ENCODE data around the gene ARHGAP10. TPM values are rescaled to one million over a fixed set of nuclear protein-coding genes. Genes with fewer than 3 reads are reported as not detected.
"Not testable (repeated sequence)": the region's sequence is repeated elsewhere in the genome, so short reads cannot be mapped to it uniquely, and the experiment has no call there.

The ARHGAP10 gene
- total RNA-seq, 1 experiment from 2014 or later, result 9.0 TPM

DNA sequence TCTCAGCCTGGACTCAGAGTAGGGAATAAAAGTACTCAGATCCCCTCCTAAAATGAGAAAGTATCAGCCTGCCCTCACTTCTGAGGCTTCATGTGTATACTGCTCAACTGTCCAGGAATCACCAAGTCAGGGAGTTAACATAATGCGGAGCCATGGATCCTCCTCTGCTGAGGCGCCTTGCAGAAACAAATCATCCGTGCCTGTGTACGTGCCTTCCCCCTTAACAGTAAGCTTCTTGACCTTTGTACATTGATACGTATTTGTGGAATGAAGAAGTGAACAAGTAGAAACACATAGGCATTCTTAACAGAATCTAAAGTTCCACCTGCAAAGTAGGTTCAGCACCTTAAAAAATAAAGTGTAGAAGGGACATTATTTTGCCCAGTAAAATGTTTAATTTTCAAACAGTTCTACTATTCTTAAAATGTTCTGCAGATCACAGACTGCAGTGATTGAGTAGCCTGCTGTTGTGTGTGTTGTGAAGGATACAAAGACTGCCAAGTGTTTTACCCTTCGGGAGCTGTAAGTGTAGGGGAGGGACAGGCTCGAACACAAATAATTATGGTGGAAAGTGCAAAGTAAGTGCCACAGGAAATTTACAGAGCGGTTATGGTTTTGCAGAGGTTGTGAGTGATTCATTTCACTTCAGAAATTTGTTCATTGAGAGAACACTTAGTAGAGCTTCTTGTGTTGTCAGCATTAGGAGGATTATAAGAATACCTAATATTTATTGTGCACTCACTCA is 61.9 kb downstream of the ARHGAP10 start:
- DNase-seq (ENCODE audit: low read depth), result no peak

DNA sequence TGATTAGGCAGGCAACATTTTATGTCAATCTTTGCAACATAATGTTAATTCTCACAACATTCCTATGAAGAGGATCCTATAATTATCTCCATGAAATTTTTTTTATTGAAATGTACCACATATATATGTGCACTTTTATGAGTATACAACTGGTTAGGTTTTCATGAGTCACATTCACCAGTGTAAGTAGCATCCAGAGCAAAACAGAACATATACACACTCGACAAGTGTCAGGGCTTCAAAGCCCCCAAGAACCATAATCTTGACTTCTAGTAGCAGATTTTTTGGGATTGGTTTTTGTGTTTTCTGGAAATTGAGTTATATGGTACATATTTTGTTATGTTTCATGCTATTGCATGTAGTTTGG is 62.4 kb downstream of the ARHGAP10 start:
- DNase-seq (ENCODE audit: low read depth), result no peak

DNA sequence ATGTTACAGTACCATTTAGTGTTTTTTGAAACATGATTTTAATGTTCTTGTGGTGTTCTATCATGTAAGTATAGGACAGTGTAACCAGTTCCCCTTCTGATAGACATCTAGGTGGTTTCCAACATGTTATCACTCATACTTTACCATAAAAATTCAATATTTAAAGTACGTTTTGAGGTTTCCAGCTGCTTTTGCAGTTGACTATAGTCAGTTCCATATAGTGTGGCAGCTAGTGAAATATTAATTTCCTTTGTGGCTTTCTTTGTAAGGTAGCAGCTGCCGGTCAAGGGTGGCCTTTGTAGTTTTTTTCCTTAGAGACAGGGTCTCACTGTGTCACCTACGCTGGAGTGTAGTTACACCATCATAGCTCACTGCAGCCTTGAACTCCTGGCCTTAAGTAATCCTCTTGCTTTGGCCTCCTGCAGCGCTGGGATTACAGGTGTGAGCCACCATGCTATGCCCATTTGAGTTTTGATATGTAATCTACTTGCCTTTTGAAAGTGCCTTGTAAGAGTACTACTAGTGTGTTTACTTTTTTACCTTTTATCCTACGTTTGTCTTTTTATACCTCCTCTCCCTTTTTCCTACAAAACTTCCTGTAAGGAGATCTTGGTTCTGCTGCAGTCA is 63.0 kb downstream of the ARHGAP10 start:
- DNase-seq (ENCODE audit: low read depth), result no peak

GRCh38 chr4:147799057-147799456 is 67.2 kb downstream of the ARHGAP10 start:
- not testable (repeated sequence) for DNase-seq (ENCODE audit: low read depth)

GRCh38 chr4:147799986-147800555 is 68.2 kb downstream of the ARHGAP10 start:
- DNase-seq (ENCODE audit: low read depth), result peak; percentile 26

GRCh38 chr4:147801820-147802219 is 69.9 kb downstream of the ARHGAP10 start:
- DNase-seq (ENCODE audit: low read depth), result no peak

DNA sequence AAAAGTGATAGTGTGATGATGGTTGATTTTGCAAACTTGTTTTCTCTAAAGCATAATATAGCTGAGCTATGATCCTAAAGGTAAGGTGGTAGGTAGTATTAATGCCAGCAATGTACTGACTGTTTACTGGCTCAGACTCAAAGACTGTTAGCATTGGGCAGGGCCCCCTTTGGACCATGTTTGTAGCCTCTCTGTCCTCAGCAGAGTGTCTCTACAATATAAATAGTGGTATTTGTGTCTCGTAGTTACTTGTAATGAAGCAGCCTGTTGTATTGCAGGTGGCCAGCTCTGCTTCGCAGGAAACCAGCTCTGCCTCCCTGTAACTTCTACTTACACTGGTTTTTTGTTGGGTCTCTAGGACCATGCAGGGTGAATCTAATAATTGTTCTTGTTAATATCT is 70.5 kb downstream of the ARHGAP10 start:
- no peak for DNase-seq (ENCODE audit: low read depth)

DNA sequence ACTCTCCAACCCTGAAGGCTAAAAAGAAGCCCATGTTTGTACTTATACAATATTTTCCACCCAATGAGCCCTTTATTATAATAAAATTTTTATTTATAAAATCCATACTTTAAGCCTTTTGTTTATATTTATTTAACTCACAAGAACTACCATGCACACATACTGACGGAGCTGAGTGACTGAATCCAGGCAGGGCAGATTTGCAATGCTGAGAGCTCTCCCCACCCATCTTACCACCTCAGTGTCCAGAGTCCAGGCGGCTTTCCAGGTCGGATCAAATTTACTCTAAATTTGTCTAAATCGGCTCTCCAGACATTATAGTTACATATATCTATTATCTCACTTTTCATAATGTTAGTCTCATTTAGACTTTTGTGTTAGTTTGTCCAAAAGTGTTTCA is 74.1 kb downstream of the ARHGAP10 start:
- no peak for DNase-seq (ENCODE audit: low read depth)

GRCh38 chr4:147808447-147808846 is 76.6 kb downstream of the ARHGAP10 start:
- DNase-seq (ENCODE audit: low read depth), result no peak

DNA sequence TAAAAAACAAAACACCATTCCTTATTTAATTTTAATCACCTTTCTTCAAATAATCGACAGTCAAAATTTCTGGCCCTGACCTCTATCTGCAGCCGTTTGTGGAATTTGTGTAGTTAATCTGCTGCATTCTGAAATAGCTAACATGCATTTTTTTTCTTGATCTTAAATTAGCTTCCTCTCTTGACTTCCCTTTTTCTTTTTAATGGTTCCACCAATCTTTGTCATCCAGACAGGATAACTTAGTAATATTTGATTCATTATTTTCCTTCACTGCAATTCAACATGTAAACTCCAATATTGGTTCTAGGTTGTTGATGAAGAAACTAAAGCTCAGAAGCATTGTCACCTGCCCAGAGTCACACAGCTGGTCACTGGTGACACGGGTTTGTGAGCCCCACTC is 77.3 kb downstream of the ARHGAP10 start:
- DNase-seq (ENCODE audit: low read depth), result no peak

DNA sequence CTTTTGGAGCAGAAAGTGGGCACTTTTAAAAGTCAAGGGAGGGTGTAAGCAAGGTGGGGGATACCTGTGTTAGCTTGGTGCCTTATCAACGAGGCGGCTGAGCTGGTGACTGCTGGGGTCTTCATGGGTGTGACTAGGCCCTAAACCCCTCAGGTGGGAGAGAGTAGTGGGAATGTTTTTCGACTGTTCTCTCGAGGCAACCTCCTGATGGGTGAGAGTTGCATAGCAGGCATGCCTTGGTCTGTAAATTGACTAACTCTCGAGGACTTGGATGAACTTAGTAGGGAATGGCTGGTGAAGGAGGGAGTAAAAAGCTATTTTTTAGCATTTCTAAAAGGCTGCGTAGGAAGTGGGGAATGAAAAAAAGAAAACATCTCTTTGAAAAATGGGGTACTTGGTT is 80.0 kb downstream of the ARHGAP10 start:
- no peak for DNase-seq (ENCODE audit: low read depth)

DNA sequence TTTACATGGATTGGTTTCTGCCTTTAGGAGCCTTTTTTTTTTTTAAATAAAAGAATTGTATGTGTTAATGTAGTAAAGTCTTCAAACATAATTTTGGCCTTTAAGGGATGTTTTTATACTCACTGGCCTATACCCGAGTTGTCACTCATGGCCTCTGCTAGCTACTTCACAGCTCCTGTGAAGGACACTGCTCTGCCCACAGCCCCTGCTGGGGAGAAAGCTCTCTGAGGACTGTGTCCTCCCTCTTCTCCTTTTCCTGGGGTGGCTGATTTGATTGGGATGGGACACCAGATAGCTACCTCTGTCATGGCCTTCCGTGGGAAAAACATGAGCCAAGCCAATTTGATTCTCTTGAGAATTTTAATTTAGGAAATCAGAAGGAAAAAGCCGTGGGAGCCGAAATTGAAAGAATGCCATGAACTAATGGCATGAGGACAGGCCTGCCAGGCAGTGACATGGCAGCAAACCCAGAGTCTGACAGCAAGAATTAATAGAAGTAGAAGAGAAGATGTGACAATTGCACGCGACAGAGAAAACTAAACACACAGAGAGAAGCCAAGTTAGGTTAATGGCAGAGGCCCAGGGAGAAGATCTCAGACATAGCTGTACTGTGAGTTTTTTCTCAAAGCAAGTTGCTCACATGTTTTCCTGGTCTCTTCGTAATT is 81.4 kb downstream of the ARHGAP10 start:
- DNase-seq (ENCODE audit: low read depth), result no peak

DNA sequence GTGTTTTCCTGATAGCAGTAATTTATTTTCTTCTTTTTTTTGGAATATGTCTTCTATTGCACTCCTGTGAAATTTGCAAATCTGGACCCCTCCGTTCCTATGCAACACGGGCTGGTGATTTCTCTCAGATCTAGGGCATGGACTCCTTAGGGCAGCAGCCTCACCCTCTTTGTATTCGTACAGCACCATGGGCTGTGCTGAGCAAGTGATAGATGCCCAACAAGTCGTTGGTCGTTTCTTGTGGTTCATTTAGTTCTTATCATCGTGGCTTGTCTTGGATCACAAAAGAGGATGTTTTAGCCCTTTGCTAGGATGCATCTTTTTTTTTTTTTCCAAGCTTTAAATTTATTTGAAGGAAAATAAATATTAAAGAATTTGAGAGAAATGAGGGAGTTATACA is 82.1 kb downstream of the ARHGAP10 start:
- DNase-seq (ENCODE audit: low read depth), result no peak

- no peak for DNase-seq (ENCODE audit: low read depth)
Observed at GRCh38 chr4:147814376-147814775, 82.5 kb downstream of the ARHGAP10 start.

DNA sequence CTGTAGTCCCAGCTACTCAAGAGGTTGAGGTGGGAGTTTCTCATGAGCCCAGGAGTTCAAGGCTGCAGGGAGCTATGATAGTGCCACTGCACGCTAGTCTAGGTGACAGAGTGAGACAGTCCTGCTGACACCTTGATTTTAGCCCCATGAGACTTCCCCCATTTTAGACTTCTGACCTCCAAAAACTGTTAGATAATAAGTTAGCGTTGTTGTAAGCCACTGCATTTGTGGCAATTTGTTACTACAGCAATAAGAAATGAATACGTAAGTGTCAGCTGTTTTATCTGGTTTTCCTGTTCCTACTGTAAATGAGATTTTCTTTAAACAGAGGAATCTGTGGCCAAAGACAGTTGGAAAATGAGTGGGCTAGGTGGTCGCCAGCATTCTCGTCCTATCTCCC is 83.9 kb downstream of the ARHGAP10 start:
- DNase-seq (ENCODE audit: low read depth), result no peak

- no peak for DNase-seq (ENCODE audit: low read depth)
Observed at GRCh38 chr4:147816382-147817254, 84.7 kb downstream of the ARHGAP10 start.

GRCh38 chr4:147820975-147821374 is 89.1 kb downstream of the ARHGAP10 start:
- DNase-seq (ENCODE audit: low read depth), result no peak

- DNase-seq (ENCODE audit: low read depth), result no peak
Observed at GRCh38 chr4:147821555-147821954, 89.7 kb downstream of the ARHGAP10 start.

GRCh38 chr4:147822128-147822527 is 90.2 kb downstream of the ARHGAP10 start:
- DNase-seq (ENCODE audit: low read depth), result no peak

GRCh38 chr4:147823130-147823529 is 91.2 kb downstream of the ARHGAP10 start:
- DNase-seq (ENCODE audit: low read depth), result no peak

- no peak for DNase-seq (ENCODE audit: low read depth)
Observed at GRCh38 chr4:147824316-147824715, 92.4 kb downstream of the ARHGAP10 start.

GRCh38 chr4:147824884-147825283 is 93.0 kb downstream of the ARHGAP10 start:
- no peak for DNase-seq (ENCODE audit: low read depth)
